Natural killer cell (primary cell): ENCODE data around the gene DENND5A. TPM values are rescaled to one million over a fixed set of nuclear protein-coding genes. Genes with fewer than 3 reads are reported as not detected.

Experiments
- ATAC-seq, 3 donors: fragments of 150-1000 bp in 2 of 3; fragments of 200-7000 bp in 1 of 3; cut with Tn5 transposase; 1 replicate in 1 of 3; 2 replicates in 2 of 3; pipeline ENCODE4 v1.10.0; 2021; ENCODE audit warnings: mild to moderate bottlenecking in 2 of 3, moderate library complexity in 2 of 3
- DNase-seq, 2 donors: peaks; one replicate each; pipeline versions ENCODE4 v3.0.0 to v3.0.0-alpha.2; 2013 to 2021; ENCODE audit warnings: mixed read lengths in 1 of 2
- H3K27ac ChIP-seq: one replicate; pipeline ENCODE4 v1.5.1; 2013; ENCODE audit warnings: mild to moderate bottlenecking, low read length
- H3K27me3 ChIP-seq: one replicate; pipeline ENCODE4 v1.6.1; 2013; ENCODE audit warnings: low read length; ENCODE audit not compliant: control insufficient read depth, insufficient read depth
- H3K36me3 ChIP-seq: one replicate; pipeline ENCODE4 v1.6.1; 2013; ENCODE audit warnings: low read length; ENCODE audit not compliant: control insufficient read depth, insufficient read depth
- H3K4me1 ChIP-seq: one replicate; pipeline ENCODE4 v1.6.1; 2013; ENCODE audit warnings: low read length; ENCODE audit not compliant: control insufficient read depth, insufficient read depth
- H3K4me3 ChIP-seq: one replicate; pipeline ENCODE4 v1.5.1; 2013; ENCODE audit warnings: low read length
- H3K9me3 ChIP-seq: one replicate; pipeline ENCODE4 v1.6.1; 2013; ENCODE audit warnings: low read length; ENCODE audit not compliant: control insufficient read depth, insufficient read depth
- H3K27ac Mint-ChIP-seq, 2 donors: one replicate each; pipeline ENCODE4 v1.8.0; 2022; ENCODE audit warnings: mild to moderate bottlenecking in 2 of 2, mixed read lengths in 2 of 2, moderate library complexity in 1 of 2
- H3K27me3 Mint-ChIP-seq, 2 donors: one replicate each; pipeline ENCODE4 v1.8.0; 2022; ENCODE audit warnings: low read depth in 2 of 2, mixed read lengths in 2 of 2
- H3K36me3 Mint-ChIP-seq: one replicate; pipeline ENCODE4 v1.8.0; 2022; ENCODE audit warnings: mixed read lengths
- H3K4me1 Mint-ChIP-seq, 2 donors: one replicate each; pipeline ENCODE4 v1.8.0; 2022; ENCODE audit warnings: mixed read lengths in 2 of 2
- H3K4me3 Mint-ChIP-seq: one replicate; pipeline ENCODE4 v1.8.0; 2022; ENCODE audit warnings: mild to moderate bottlenecking, moderate library complexity, mixed read lengths
- H3K9me3 Mint-ChIP-seq, 2 donors: one replicate each; pipeline ENCODE4 v1.8.0; 2022; ENCODE audit warnings: mixed read lengths in 2 of 2
- CTCF ChIP-seq: fragments of 200-600 bp; IDR thresholded peaks from one replicate; pipeline ENCODE4 v1.8.0; 2022; ENCODE audit warnings: antibody characterized with exemption
- WGBS: methylation state at CpG from one replicate; pipeline ENCODE4 v1.1.7; 2013; ENCODE audit warnings: missing lambda C conversion rate; ENCODE audit not compliant: insufficient coverage; 5-methylcytosine and 5-hydroxymethylcytosine counted together
- intact Hi-C: fragments of 100-400 bp; cut with micrococcal nuclease; formaldehyde crosslinking; loops from one replicate; pipeline ENCODE4 v1.14.2; 2022
- total RNA-seq, 4 donors: library from RNA; stranded (reverse); fragments of 120-200 nt in 1 of 4; gene quantifications; one replicate each; pipeline versions ENCODE4 v1.2.3 to v1.2.4, GENCODE V29; 2013 to 2022

The DENND5A gene
- total RNA-seq, 3 donors from 2014 or later (not counting 1 experiment from before 2014, with no cell fraction given), result 23.8 to 42.5 (median 38.7) TPM

GRCh38 chr11:9273376-9274336 is 8.5 kb upstream of the DENND5A start:
- intact Hi-C loops, result no loop called here
- H3K36me3 Mint-ChIP-seq, result no peaks in the 10 kb centered on the region
- peak in 1 of 2 donors; percentile 35 for DNase-seq
- ATAC-seq, result peak; percentile 7 to 63 (median 43)
- H3K9me3 Mint-ChIP-seq, result no peaks in the 10 kb centered on the region
- no peaks in the 10 kb centered on the region for H3K4me1 Mint-ChIP-seq
- TF ChIP-seq CTCF, result no peak
- no peaks in the 10 kb centered on the region for H3K36me3 ChIP-seq
- H3K27me3 ChIP-seq, result no peaks in the 10 kb centered on the region
- 83% methylated on average over 14 of the region's 15 CpGs for WGBS
- H3K27me3 Mint-ChIP-seq, result peaks cover 0 to 12% of the 10 kb centered on the region in 2 donors
- H3K27ac Mint-ChIP-seq, result peak overlapping the region in 1 of 2 donors; percentile 23
- no peak overlapping the region for H3K4me3 ChIP-seq
- no peak overlapping the region for H3K4me3 Mint-ChIP-seq
- no peaks in the 10 kb centered on the region for H3K4me1 ChIP-seq
- H3K9me3 ChIP-seq, result no peaks in the 10 kb centered on the region
- H3K27ac ChIP-seq, result no peak overlapping the region

GRCh38 chr11:9269492-9270013 is 4.4 kb upstream of the DENND5A start:
- H3K9me3 Mint-ChIP-seq, result no peaks in the 10 kb centered on the region
- WGBS, result 96% methylated on average over 1 of the region's 2 CpGs
- intact Hi-C loops, result no loop called here
- DNase-seq (no peak), ATAC-seq (no peak)
- H3K27ac Mint-ChIP-seq, result no peak overlapping the region
- H3K4me3 Mint-ChIP-seq, result no peak overlapping the region
- Histone ChIP-seq H3K27ac (no peak overlapping the region), H3K4me3 (no peak overlapping the region), H3K9me3 (no peaks in the 10 kb centered on the region), H3K36me3 (no peaks in the 10 kb centered on the region), H3K27me3 (no peaks in the 10 kb centered on the region), H3K4me1 (peaks cover 7% of the 10 kb centered on the region)
- no peak for TF ChIP-seq CTCF
- H3K27me3 Mint-ChIP-seq, result peaks cover 0 to 12% of the 10 kb centered on the region in 2 donors
- no peaks in the 10 kb centered on the region for H3K36me3 Mint-ChIP-seq
- H3K4me1 Mint-ChIP-seq, result peaks cover 5 to 6% of the 10 kb centered on the region in 2 donors

GRCh38 chr11:9267680-9268079 is 2.5 kb upstream of the DENND5A start:
- intact Hi-C loops, result no loop called here
- Mint-ChIP-seq H3K9me3 (no peaks in the 10 kb centered on the region), H3K27ac (no peak overlapping the region), H3K36me3 (no peaks in the 10 kb centered on the region), H3K4me3 (no peak overlapping the region), H3K4me1 (peaks cover 14 to 15% of the 10 kb centered on the region in 2 donors), H3K27me3 (peaks cover 0 to 5% of the 10 kb centered on the region in 2 donors)
- Histone ChIP-seq H3K27me3 (no peaks in the 10 kb centered on the region), H3K36me3 (no peaks in the 10 kb centered on the region), H3K4me1 (peaks cover 19% of the 10 kb centered on the region), H3K4me3 (no peak overlapping the region), H3K9me3 (no peaks in the 10 kb centered on the region), H3K27ac (no peak overlapping the region)
- 93% methylated on average over 4 of the region's 4 CpGs for WGBS
- ATAC-seq, result no peak
- TF ChIP-seq CTCF, result no peak
- DNase-seq, result no peak
